HepG2 (cell line): ENCODE data around the gene ATXN1L. TPM values are rescaled to one million over a fixed set of nuclear protein-coding genes. Genes with fewer than 3 reads are reported as not detected.

Experiments
- ATAD3A ChIP-seq: sonication (generic); formaldehyde crosslinking; IDR thresholded peaks from 2 replicates; pipeline ENCODE4 v1.4.0; 2020; ENCODE audit warnings: missing genetic modification reagents
- ATRX ChIP-seq: sonication (generic); formaldehyde crosslinking; IDR thresholded peaks from 2 replicates; pipeline ENCODE4 v1.4.0; 2020; ENCODE audit warnings: missing genetic modification reagents, borderline replicate concordance
- CHD4 ChIP-seq: fragments of 200-600 bp; sonication (generic); IDR thresholded peaks from 2 replicates; pipeline ENCODE4 v1.7.0; 2017; ENCODE audit warnings: mild to moderate bottlenecking, low read length, borderline replicate concordance
- FIP1L1 ChIP-seq: fragments of 200-400 bp; formaldehyde crosslinking; IDR thresholded peaks from 2 replicates; pipeline ENCODE4 v1.6.1; 2018; ENCODE audit warnings: low read depth, mild to moderate bottlenecking, low read length, moderate library complexity, borderline replicate concordance; ENCODE audit not compliant: insufficient read depth
- HDAC1 ChIP-seq: sonication (generic); formaldehyde crosslinking; IDR thresholded peaks from 2 replicates; pipeline ENCODE4 v1.5.1; 2020; ENCODE audit warnings: mild to moderate bottlenecking, missing genetic modification reagents
- JUND ChIP-seq: sonication (generic); formaldehyde crosslinking; IDR thresholded peaks from 2 replicates; pipeline ENCODE4 v1.8.0; 2022; ENCODE audit warnings: mild to moderate bottlenecking, missing genetic modification reagents
- RBFOX2 ChIP-seq: fragments of 200-400 bp; formaldehyde crosslinking; IDR thresholded peaks from 2 replicates; pipeline ENCODE4 v1.6.1; 2017; ENCODE audit warnings: low read depth, mild to moderate bottlenecking, low read length
- REXO4 ChIP-seq: sonication (generic); formaldehyde crosslinking; IDR thresholded peaks from 2 replicates; pipeline ENCODE4 v1.8.0; 2022; ENCODE audit warnings: missing genetic modification reagents, mild to moderate bottlenecking, borderline replicate concordance
- TCF7L2 ChIP-seq: IDR thresholded peaks from 2 replicates; pipeline ENCODE4 v1.6.1; 2011; ENCODE audit warnings: mild to moderate bottlenecking, low read depth, low read length, moderate library complexity
- WIZ ChIP-seq: sonication (generic); formaldehyde crosslinking; IDR thresholded peaks from 2 replicates; pipeline ENCODE4 v1.5.1; 2020; ENCODE audit warnings: mild to moderate bottlenecking, missing genetic modification reagents
- ZFP90 ChIP-seq: sonication (generic); formaldehyde crosslinking; IDR thresholded peaks from 2 replicates; pipeline ENCODE4 v1.8.0; 2022; ENCODE audit warnings: missing genetic modification reagents, mild to moderate bottlenecking, inconsistent platforms, borderline replicate concordance
- ZMYM3 ChIP-seq: sonication (generic); formaldehyde crosslinking; IDR thresholded peaks from 2 replicates; pipeline ENCODE4 v1.5.1; 2020; ENCODE audit warnings: mild to moderate bottlenecking, missing genetic modification reagents
- ZNF652 ChIP-seq: IDR thresholded peaks from 2 replicates; pipeline ENCODE4 v1.6.1; 2016; ENCODE audit warnings: low read depth, borderline replicate concordance
- ZNF766 ChIP-seq: sonication (generic); formaldehyde crosslinking; IDR thresholded peaks from 2 replicates; pipeline ENCODE4 v1.5.0; 2020; ENCODE audit warnings: missing genetic modification reagents, borderline replicate concordance
- polyA plus RNA-seq, 8 experiments: library from polyadenylated mRNA; depleted of rRNA in 3 of 8; stranded (reverse) in 7 of 8; unstranded in 1 of 8; fragments of >200 nt; fragmentation: Illumina TruSeq in 4 of 8; extraction: Trizol in 4 of 8; gene quantifications; 2 replicates each; pipeline versions ENCODE4 v1.2.1 to v1.2.3, GENCODE V29; 2011 to 2016; ENCODE audit warnings: low read depth in 4 of 8, missing spikeins in 1 of 8, mixed read lengths in 1 of 8; ENCODE audit not compliant: insufficient read depth in 1 of 8
- total RNA-seq, 5 experiments: library from RNA; depleted of rRNA; stranded (reverse); fragments of >200 nt; fragmentation: Illumina TruSeq; extraction: Trizol; gene quantifications; 2 replicates each; pipeline ENCODE4 v1.2.3, GENCODE V29; 2016; ENCODE audit warnings: low read depth in 1 of 5
- TF ChIP-seq, protein P1 (sequence below): IDR thresholded peaks from 2 replicates; pipeline ENCODE4 v1.6.1; 2016; ENCODE audit warnings: low read depth
- TF ChIP-seq, protein P2 (sequence below): IDR thresholded peaks from 2 replicates; pipeline ENCODE4 v1.6.1; 2012; ENCODE audit warnings: low read depth, low read length, improper control_type of control experiment
- TF ChIP-seq, protein P3 (sequence below): sonication (generic); formaldehyde crosslinking; IDR thresholded peaks from 2 replicates; pipeline ENCODE4 v1.5.0; 2020; ENCODE audit warnings: mild to moderate bottlenecking, missing genetic modification reagents
- TF ChIP-seq, protein P4 (sequence below): sonication (generic); formaldehyde crosslinking; IDR thresholded peaks from 2 replicates; pipeline ENCODE4 v1.8.0; 2022; ENCODE audit warnings: missing genetic modification reagents, low read depth, mild to moderate bottlenecking, borderline replicate concordance
- TF ChIP-seq, protein P5 (sequence below): sonication (generic); formaldehyde crosslinking; IDR thresholded peaks from 2 replicates; pipeline ENCODE4 v1.8.0; 2022; ENCODE audit warnings: mild to moderate bottlenecking, missing genetic modification reagents; ENCODE audit not compliant: insufficient replicate concordance
- TF ChIP-seq, protein P6 (sequence below): sonication (generic); formaldehyde crosslinking; IDR thresholded peaks from 2 replicates; pipeline ENCODE4 v1.4.0; 2020; ENCODE audit warnings: missing genetic modification reagents

Gene ATXN1L
- total and polyA plus RNA-seq, 2 of the 13 experiments (the other 11 are each of a cell fraction or from before 2014, with no cell fraction given): 20.0 to 22.4 TPM

DNA sequence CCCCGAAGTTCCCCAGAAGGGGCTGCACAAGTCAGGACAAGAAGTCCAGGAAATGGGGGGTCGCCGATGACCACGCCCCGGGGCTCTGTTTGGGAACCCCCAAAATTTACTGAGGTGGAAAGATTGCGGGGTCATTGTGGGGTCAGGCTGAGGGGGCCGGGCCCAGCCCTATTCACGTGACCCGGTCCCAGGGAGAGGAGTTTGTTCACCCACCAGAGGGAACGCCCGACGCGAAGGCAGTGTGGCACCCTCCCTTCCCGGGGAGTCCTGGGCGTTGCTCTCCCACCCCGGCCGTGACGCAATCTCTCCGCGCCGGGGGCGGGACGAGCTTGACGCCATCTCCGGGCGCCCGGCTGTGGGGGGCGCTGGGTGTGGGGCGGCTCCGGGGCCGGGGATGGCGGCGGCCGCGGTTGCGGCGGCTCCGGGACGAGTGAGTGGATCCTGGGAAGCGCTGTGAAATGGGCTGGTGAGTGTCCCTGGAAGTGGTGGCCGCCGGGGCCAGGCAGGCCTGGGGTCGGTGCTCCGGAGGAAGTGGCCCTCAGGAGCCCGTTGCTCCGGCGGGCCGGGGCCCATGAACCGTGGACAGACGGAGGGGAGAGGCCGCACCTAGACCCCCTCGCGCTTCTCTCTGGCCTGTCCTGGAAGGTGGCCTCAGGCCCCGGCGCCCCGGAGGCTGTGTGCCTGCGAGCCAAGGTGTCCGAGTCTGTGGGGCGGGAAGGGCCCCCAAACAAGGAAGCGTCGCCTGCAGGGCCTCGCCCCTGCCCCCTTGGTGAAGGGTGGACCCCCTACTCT is at the start of gene ATXN1L (continued):
- TF ChIP-seq, protein P1, sequence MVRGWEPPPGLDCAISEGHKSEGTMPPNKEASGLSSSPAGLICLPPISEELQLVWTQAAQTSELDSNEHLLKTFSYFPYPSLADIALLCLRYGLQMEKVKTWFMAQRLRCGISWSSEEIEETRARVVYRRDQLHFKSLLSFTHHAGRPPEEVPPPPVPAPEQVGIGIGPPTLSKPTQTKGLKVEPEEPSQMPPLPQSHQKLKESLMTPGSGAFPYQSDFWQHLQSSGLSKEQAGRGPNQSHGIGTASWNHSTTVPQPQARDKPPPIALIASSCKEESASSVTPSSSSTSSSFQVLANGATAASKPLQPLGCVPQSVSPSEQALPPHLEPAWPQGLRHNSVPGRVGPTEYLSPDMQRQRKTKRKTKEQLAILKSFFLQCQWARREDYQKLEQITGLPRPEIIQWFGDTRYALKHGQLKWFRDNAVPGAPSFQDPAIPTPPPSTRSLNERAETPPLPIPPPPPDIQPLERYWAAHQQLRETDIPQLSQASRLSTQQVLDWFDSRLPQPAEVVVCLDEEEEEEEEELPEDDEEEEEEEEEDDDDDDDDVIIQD (CRISPR knock-in tag): no peak; the same call in 1 of the 2 replicates
- no peak for TF ChIP-seq ZNF652
- peak; percentile 30; the same call in 1 of the 2 replicates for TF ChIP-seq JUND (CRISPR knock-in tag)
- TF ChIP-seq ZFP90: peak; percentile 70
- peak; percentile 37; the same call in 1 of the 2 replicates for TF ChIP-seq REXO4 (CRISPR knock-in tag)
- TF ChIP-seq RBFOX2: peak; percentile 95
- no peak for TF ChIP-seq CHD4
- TF ChIP-seq ATRX (CRISPR knock-in tag): no peak
- TF ChIP-seq, protein P2, sequence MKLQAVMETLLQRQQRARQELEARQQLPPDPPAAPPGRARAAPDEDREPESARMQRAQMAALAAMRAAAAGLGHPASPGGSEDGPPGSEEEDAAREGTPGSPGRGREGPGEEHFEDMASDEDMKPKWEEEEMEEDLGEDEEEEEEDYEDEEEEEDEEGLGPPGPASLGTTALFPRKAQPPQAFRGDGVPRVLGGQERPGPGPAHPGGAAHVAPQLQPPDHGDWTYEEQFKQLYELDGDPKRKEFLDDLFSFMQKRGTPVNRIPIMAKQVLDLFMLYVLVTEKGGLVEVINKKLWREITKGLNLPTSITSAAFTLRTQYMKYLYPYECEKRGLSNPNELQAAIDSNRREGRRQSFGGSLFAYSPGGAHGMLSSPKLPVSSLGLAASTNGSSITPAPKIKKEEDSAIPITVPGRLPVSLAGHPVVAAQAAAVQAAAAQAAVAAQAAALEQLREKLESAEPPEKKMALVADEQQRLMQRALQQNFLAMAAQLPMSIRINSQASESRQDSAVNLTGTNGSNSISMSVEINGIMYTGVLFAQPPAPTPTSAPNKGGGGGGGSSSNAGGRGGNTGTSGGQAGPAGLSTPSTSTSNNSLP: no peak; the same call in 1 of the 2 replicates
- peak; percentile 84; the same call in 1 of the 2 replicates for TF ChIP-seq ZNF766
- TF ChIP-seq, protein P3, sequence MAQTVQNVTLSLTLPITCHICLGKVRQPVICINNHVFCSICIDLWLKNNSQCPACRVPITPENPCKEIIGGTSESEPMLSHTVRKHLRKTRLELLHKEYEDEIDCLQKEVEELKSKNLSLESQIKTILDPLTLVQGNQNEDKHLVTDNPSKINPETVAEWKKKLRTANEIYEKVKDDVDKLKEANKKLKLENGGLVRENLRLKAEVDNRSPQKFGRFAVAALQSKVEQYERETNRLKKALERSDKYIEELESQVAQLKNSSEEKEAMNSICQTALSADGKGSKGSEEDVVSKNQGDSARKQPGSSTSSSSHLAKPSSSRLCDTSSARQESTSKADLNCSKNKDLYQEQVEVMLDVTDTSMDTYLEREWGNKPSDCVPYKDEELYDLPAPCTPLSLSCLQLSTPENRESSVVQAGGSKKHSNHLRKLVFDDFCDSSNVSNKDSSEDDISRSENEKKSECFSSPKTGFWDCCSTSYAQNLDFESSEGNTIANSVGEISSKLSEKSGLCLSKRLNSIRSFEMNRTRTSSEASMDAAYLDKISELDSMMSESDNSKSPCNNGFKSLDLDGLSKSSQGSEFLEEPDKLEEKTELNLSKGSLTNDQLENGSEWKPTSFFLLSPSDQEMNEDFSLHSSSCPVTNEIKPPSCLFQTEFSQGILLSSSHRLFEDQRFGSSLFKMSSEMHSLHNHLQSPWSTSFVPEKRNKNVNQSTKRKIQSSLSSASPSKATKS (CRISPR knock-in tag): peak; percentile 60; the same call in 1 of the 2 replicates
- TF ChIP-seq, protein P4, sequence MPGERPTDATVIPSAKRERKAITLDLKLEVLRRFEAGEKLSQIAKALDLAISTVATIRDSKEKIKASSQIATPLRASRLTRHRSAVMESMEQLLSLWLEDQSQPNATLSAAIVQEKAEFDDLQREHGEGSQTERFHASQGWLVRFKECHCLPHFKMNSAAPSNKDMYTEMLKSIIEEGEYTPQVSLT (CRISPR knock-in tag): no peak
- TF ChIP-seq ATAD3A (CRISPR knock-in tag): no peak
- TF ChIP-seq, protein P5, sequence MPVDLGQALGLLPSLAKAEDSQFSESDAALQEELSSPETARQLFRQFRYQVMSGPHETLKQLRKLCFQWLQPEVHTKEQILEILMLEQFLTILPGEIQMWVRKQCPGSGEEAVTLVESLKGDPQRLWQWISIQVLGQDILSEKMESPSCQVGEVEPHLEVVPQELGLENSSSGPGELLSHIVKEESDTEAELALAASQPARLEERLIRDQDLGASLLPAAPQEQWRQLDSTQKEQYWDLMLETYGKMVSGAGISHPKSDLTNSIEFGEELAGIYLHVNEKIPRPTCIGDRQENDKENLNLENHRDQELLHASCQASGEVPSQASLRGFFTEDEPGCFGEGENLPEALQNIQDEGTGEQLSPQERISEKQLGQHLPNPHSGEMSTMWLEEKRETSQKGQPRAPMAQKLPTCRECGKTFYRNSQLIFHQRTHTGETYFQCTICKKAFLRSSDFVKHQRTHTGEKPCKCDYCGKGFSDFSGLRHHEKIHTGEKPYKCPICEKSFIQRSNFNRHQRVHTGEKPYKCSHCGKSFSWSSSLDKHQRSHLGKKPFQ (CRISPR knock-in tag): peak; percentile 64
- no peak for TF ChIP-seq TCF7L2
- no peak for TF ChIP-seq ZMYM3 (CRISPR knock-in tag)
- no peak for TF ChIP-seq WIZ (CRISPR knock-in tag)
- TF ChIP-seq, protein P6, sequence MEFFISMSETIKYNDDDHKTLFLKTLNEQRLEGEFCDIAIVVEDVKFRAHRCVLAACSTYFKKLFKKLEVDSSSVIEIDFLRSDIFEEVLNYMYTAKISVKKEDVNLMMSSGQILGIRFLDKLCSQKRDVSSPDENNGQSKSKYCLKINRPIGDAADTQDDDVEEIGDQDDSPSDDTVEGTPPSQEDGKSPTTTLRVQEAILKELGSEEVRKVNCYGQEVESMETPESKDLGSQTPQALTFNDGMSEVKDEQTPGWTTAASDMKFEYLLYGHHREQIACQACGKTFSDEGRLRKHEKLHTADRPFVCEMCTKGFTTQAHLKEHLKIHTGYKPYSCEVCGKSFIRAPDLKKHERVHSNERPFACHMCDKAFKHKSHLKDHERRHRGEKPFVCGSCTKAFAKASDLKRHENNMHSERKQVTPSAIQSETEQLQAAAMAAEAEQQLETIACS (CRISPR knock-in tag): peak; percentile 35; the same call in 1 of the 2 replicates
- peak; percentile 94 for TF ChIP-seq HDAC1
- TF ChIP-seq FIP1L1: no peak
